LNCAP (cell line): ENCODE results near the gene CIDEB.

Source experiments
- TF ChIP-seq, protein P1 (sequence below): fragments of 450-650 bp; IDR thresholded peaks from 2 replicates; pipeline ENCODE4 v1.5.1; 2017; ENCODE audit warnings: mild to moderate bottlenecking

The CIDEB gene

DNA sequence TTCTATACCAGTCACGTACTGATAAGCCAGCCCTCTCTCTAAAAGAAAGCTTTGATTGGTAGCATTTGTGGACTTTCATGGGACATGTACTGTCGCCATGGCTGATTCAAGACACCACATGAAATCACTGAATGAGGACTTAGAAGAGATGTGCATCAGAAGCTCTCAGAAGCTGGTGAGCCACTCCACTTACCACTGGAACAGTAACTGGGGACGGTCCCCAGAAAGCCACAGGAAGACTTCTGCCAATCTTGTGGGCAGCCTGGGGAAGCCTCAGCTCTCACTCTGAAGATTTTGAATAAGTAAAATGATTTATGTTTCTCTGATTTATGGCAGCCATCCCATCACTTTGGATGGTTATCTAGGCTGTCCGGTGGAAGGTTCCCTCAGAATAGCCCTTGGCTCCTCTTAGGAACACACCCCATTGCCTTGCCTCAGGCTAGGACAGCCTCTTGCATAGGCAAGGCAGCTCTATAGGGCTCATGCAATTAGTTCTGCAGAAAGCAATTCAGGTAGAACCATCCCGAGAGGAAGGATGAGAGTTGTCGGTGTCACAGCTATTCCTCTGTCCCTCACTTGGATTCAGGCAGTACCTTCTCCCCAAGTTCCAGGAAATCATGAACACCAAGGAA is 18.0 kb downstream of the CIDEB start:
- TF ChIP-seq, protein P1, sequence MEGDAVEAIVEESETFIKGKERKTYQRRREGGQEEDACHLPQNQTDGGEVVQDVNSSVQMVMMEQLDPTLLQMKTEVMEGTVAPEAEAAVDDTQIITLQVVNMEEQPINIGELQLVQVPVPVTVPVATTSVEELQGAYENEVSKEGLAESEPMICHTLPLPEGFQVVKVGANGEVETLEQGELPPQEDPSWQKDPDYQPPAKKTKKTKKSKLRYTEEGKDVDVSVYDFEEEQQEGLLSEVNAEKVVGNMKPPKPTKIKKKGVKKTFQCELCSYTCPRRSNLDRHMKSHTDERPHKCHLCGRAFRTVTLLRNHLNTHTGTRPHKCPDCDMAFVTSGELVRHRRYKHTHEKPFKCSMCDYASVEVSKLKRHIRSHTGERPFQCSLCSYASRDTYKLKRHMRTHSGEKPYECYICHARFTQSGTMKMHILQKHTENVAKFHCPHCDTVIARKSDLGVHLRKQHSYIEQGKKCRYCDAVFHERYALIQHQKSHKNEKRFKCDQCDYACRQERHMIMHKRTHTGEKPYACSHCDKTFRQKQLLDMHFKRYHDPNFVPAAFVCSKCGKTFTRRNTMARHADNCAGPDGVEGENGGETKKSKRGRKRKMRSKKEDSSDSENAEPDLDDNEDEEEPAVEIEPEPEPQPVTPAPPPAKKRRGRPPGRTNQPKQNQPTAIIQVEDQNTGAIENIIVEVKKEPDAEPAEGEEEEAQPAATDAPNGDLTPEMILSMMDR: no peak

DNA sequence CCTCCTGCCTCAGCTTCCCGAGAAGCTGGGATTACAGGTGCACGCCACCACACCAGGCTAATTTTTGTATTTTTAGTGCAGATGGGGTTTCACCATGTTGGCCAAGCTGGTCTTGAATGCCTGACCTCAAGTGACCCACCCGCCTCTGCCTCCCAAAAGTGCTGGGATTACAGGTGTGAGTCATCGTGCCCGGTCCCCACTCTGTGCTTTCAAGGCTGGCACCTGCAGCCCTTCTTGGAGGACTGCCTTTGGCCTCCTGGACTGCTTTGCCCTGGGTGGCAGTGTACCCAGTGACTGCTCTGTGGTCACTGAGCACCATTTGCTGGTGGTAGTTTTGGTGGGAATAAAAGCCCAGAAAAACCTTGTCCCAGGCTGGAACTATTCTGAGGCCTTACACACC is 20.8 kb downstream of the CIDEB start:
- TF ChIP-seq, protein P1: no peak

DNA sequence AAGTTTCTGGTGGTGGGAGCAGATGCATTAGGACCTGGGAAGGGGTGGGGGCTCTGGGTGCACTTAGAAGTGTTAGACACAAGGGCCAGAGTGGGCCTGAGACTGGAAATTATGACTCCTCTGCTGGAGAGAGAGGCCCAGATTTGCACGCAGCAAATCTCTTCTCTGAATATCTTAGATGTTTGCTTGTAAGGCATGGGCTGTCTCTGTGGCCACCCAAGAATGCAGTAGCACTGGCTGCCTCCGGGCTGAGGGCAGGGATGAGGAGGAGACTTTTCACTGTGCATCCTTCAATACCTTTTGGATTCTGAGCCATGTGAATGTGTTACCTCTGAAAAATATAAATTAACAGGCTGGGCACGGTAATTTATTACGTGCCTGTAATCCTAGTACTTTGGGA is 22.4 kb downstream of the CIDEB start:
- TF ChIP-seq, protein P1: no peak

DNA sequence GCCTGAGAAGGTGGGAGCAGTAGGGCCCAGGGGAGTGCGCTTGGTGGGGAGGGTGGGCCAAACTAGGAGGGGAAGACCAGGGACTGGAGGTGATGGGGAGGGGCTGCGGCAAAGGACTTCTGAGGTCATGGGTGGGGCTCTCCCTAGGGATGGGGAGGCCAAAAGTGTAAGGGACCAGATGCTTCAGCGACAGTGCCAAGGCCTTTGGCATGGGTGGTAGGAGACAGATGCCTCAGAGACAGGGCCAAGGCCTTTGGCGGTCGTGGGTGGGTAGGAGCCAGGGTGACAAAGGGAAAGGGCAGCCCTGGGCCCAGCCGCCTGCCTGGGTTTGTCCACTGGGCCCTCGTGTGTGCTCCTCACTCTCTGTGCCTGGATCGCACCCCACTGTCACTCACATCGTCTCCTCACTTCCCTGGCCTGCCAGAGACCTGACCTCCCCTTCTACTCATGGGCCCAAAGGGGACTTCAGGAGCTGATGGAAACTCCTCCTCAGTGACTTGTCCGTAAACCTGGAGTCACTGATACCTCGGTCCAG is 23.2 kb downstream of the CIDEB start:
- TF ChIP-seq, protein P1: no peak

DNA sequence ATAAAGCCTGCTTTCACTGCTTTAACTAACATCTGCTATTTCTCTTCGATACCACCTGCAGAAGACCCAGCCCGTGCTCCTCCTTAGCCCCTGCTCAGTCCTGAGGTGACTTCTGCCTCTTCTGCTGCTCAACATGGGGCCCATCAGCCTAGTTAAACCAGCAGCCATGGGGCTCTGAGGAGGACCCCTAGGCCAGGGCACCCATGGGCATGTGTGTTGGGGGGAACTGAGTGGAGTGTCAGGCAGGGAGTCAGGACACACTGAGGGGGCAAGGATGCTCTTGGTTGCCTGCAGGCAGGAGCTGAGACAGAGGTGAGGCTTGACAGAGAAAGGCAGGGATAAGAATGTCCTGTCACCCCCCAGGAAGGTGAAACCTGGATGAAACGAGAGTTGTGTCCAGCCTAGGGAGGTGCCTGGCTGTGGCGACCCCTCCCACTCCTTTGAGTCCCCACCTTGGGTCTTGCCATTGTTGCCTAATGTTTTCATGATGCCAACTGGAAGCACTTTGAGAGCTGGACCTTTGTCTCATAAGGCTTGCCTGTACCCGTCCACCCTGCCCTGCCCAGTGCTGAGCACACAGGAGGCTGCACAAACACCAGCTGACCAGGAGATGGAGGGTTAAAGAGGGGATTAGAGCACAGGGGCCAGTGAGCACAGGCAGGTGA is 23.8 kb downstream of the CIDEB start:
- TF ChIP-seq, protein P1: no peak

DNA sequence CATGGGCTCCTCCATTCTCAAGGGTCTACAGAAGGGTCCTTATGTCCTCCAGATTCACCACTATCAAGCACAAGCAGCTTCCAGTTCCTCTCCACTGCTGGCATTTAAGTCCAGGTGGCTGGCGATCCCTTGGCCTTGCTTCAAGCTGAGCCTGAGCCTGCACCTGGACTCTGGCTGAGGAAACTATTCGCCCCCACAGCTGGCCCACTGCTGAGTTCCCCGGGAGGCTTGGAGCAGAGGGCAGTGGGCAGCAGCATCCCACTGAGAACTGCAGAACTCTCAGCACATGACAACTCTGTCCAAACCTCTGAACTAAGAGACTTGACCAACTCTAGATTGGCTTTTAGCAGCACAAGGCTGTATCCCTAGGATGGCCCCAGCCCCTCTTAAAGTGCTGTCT is 25.0 kb downstream of the CIDEB start:
- TF ChIP-seq, protein P1: no peak

DNA sequence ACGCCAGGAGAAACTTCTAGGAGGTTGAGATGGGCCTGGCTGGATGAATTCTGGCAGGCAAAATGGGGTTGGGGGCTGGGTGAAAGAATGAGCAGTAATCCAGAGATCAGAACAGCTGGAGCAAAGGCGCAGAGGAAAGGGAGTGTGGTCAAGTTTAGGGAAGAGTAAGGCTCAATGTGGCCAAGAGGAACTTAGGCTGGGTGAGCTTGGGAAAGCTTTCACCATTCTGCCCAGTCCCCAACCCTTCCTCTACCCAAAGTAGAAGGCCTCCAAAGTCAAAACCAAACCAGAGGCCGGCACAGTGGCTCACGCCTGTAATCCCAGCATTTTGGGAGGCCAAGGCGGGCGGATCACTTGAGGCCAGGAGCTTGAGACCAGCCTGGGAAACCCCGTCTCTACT is 26.1 kb downstream of the CIDEB start:
- TF ChIP-seq, protein P1: no peak
